Mucosa of descending colon (tissue), 3 donors: ENCODE results near the gene WASL. TPM values are rescaled to one million over a fixed set of nuclear protein-coding genes. Genes with fewer than 3 reads are reported as not detected.

Experiments used
- ATAC-seq: fragments of 200-7000 bp; cut with Tn5 transposase; one replicate; pipeline ENCODE4 v1.9.1; 2020; ENCODE audit warnings: mild to moderate bottlenecking, moderate library complexity
- DNase-seq, 3 donors: peaks; one replicate each; pipeline ENCODE4 v3.0.0-alpha.2; 2020
- H3K36me3 ChIP-seq: fragments of 200-600 bp; one replicate; pipeline ENCODE4 v1.8.0; 2021; ENCODE audit warnings: low read depth, mild to moderate bottlenecking
- H3K4me1 ChIP-seq: fragments of 200-600 bp; one replicate; pipeline ENCODE4 v1.8.0; 2021; ENCODE audit warnings: low read depth, mild to moderate bottlenecking
- H3K4me3 ChIP-seq: fragments of 200-600 bp; one replicate; pipeline ENCODE4 v1.8.0; 2021; ENCODE audit warnings: mild to moderate bottlenecking
- H3K9me3 ChIP-seq: fragments of 200-600 bp; one replicate; pipeline ENCODE4 v1.8.0; 2021; ENCODE audit warnings: mild to moderate bottlenecking
- CTCF ChIP-seq: fragments of 200-600 bp; IDR thresholded peaks from one replicate; pipeline ENCODE4 v1.8.0; 2022; ENCODE audit warnings: antibody characterized with exemption, mild to moderate bottlenecking
- intact Hi-C, 2 donors: fragments of 100-400 bp; cut with DNase I in 1 of 2; cut with micrococcal nuclease in 1 of 2; formaldehyde crosslinking; loops; one replicate each; pipeline versions ENCODE4 v1.11.0 to v1.11.1; 2022; cut with DNase I, micrococcal nuclease
- total RNA-seq, 3 donors: library from RNA; stranded (reverse); fragmentation: NEBNext Ultra II Directional in 2 of 3; extraction: Animal tissue kit (Norgen Biotek cat#: 25700) in 2 of 3; gene quantifications; one replicate each; pipeline versions ENCODE4 v1.2.1 to v1.2.4, GENCODE V29; 2021 to 2023
- donor health status: DM: no; HTN: no; CAD: no; lungs with moderate emphysema.
- donor health status: DM: no; HTN: no; CAD: no.
- donor health status: DM: no; HTN: yes; CAD: no.

The WASL gene
- total RNA-seq, 3 donors from 2014 or later: 72.4 to 117 (median 90.1) TPM

GRCh38 chr7:123674399-123675180 is 74.2 kb downstream of the WASL start:
- ATAC-seq: no peak
- intact Hi-C loops: loop anchor here in 1 of 2 donors (10.0 kb wide), 1 partner anchor 430 kb away; no protein-coding TSS in a partner anchor

GRCh38 chr7:123673752-123674398 is 74.9 kb downstream of the WASL start:
- DNase-seq: no peak
- H3K9me3 ChIP-seq: no peaks in the 10 kb centered on the region
- no peaks in the 10 kb centered on the region for H3K36me3 ChIP-seq
- intact Hi-C loops: loop anchor here in 1 of 2 donors (10.0 kb wide), 1 partner anchor 429 kb away; no protein-coding TSS in a partner anchor
- H3K4me3 ChIP-seq: no peak overlapping the region
- H3K4me1 ChIP-seq: no peaks in the 10 kb centered on the region
- no peak for TF ChIP-seq CTCF
- ATAC-seq: no peak

More at GRCh38 chr7:123674399-123675180, 74.2 kb downstream of the WASL start:
- TF ChIP-seq CTCF: no peak
- no peaks in the 10 kb centered on the region for H3K36me3 ChIP-seq
- no peaks in the 10 kb centered on the region for H3K9me3 ChIP-seq
- DNase-seq: no peak
- H3K4me3 ChIP-seq: no peak overlapping the region
- H3K4me1 ChIP-seq: no peaks in the 10 kb centered on the region

- intact Hi-C loops: loop anchor here in 1 of 2 donors (10.0 kb wide), 1 partner anchor 428 kb away; no protein-coding TSS in a partner anchor
- Histone ChIP-seq H3K4me3 (no peak overlapping the region), H3K4me1 (no peaks in the 10 kb centered on the region), H3K9me3 (no peaks in the 10 kb centered on the region), H3K36me3 (no peaks in the 10 kb centered on the region)
- DNase-seq: no peak
- peak; percentile 28 for ATAC-seq
- TF ChIP-seq CTCF: no peak
Observed at GRCh38 chr7:123673137-123673732, 75.6 kb downstream of the WASL start.

GRCh38 chr7:123669485-123669884 is 79.3 kb downstream of the WASL start:
- H3K9me3 ChIP-seq: no peaks in the 10 kb centered on the region
- DNase-seq (no peak), ATAC-seq (no peak)
- intact Hi-C loops: no loop called here
- no peak for TF ChIP-seq CTCF
- H3K36me3 ChIP-seq: no peaks in the 10 kb centered on the region
- H3K4me3 ChIP-seq: no peak overlapping the region
- no peaks in the 10 kb centered on the region for H3K4me1 ChIP-seq

- Histone ChIP-seq H3K36me3 (no peaks in the 10 kb centered on the region), H3K4me1 (no peaks in the 10 kb centered on the region), H3K9me3 (no peaks in the 10 kb centered on the region), H3K4me3 (no peak overlapping the region)
- TF ChIP-seq CTCF: no peak
- no peak for DNase-seq
- ATAC-seq: no peak
- intact Hi-C loops: no loop called here
Observed at GRCh38 chr7:123666492-123666891, 82.3 kb downstream of the WASL start.
